ENCODE measurements around the gene ZNF345. TPM values are rescaled to one million over a fixed set of nuclear protein-coding genes. Genes with fewer than 3 reads are reported as not detected.

Gene ZNF345
- total RNA-seq, 1 experiment from 2014 or later: 5.2 TPM

DNA sequence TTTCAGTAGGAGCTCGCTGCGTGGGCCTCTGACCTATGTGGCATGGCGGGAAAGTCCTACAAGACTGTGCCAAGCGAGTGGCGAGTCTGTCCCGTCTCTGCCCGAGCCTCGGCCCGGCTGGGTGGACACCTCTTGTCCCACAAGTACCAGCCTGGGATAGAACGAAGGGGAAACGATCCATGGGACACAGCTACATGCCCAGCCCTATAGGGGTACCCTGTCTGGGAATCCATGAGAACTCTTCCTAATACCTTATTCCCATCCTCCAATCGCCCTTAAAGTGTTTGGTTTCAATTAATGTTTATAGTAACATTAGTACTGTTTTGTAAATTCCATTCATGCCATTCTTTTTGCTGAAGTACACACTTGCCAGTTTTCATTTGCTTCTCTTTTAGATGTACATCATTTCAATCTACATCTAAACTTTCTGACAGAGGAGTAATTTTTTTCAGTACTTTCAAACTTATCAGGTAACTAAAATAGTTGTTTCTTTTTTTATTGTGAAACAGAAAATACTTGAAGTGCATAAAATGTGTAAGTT, 11.8 kb upstream of the ZNF345 start (continued):
- TF ChIP-seq ZNF423 (CRISPR knock-in tag; IDR thresholded peaks at IDR 0.05) (no peak), E2F1 (CRISPR knock-in tag; IDR thresholded peaks at IDR 0.05) (no peak), ZNF416 (CRISPR knock-in tag; IDR thresholded peaks at IDR 0.05) (no peak), NFYB (CRISPR knock-in tag; conservative IDR thresholded peaks at IDR 0.05; ENCODE audit: low read depth) (no peak), FOXK1 (CRISPR knock-in tag; IDR thresholded peaks at IDR 0.05) (no peak)
- TF ChIP-seq, protein P1, sequence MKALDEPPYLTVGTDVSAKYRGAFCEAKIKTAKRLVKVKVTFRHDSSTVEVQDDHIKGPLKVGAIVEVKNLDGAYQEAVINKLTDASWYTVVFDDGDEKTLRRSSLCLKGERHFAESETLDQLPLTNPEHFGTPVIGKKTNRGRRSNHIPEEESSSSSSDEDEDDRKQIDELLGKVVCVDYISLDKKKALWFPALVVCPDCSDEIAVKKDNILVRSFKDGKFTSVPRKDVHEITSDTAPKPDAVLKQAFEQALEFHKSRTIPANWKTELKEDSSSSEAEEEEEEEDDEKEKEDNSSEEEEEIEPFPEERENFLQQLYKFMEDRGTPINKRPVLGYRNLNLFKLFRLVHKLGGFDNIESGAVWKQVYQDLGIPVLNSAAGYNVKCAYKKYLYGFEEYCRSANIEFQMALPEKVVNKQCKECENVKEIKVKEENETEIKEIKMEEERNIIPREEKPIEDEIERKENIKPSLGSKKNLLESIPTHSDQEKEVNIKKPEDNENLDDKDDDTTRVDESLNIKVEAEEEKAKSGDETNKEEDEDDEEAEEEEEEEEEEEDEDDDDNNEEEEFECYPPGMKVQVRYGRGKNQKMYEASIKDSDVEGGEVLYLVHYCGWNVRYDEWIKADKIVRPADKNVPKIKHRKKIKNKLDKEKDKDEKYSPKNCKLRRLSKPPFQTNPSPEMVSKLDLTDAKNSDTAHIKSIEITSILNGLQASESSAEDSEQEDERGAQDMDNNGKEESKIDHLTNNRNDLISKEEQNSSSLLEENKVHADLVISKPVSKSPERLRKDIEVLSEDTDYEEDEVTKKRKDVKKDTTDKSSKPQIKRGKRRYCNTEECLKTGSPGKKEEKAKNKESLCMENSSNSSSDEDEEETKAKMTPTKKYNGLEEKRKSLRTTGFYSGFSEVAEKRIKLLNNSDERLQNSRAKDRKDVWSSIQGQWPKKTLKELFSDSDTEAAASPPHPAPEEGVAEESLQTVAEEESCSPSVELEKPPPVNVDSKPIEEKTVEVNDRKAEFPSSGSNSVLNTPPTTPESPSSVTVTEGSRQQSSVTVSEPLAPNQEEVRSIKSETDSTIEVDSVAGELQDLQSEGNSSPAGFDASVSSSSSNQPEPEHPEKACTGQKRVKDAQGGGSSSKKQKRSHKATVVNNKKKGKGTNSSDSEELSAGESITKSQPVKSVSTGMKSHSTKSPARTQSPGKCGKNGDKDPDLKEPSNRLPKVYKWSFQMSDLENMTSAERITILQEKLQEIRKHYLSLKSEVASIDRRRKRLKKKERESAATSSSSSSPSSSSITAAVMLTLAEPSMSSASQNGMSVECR (CRISPR knock-in tag; IDR thresholded peaks at IDR 0.05; ENCODE audit: borderline replicate concordance): no peak

GRCh38 chr19:36847968-36848367, 2.7 kb upstream of the ZNF345 start:
- peaks cover 15% of the 10 kb centered on the region for H3K36me3 Mint-ChIP-seq
- no peak overlapping the region for H3K27ac Mint-ChIP-seq
- no peaks in the 10 kb centered on the region for H3K27me3 Mint-ChIP-seq (ENCODE audit: low read depth)
- ChIA-PET POLR2A (interaction anchor here (0.6 kb wide), 1 partner anchor 204 kb away, joined by 3 read pairs; no protein-coding TSS in a partner anchor), CTCF (no interaction called here)
- ATAC-seq (no peak), DNase-seq (ENCODE audit: low spot score) (no peak)
- H3K9me3 Mint-ChIP-seq: 0 out of 2 replicates have a peak, but pooled peaks cover 5% of the 10 kb centered on the region
- no peak overlapping the region for H3K4me3 Mint-ChIP-seq
- TF ChIP-seq HMGA2 (CRISPR knock-in tag; IDR thresholded peaks at IDR 0.05): no peak
- TF ChIP-seq TCF7 (CRISPR knock-in tag; IDR thresholded peaks at IDR 0.05; ENCODE audit: low read depth): no peak
- TF ChIP-seq, protein P2, sequence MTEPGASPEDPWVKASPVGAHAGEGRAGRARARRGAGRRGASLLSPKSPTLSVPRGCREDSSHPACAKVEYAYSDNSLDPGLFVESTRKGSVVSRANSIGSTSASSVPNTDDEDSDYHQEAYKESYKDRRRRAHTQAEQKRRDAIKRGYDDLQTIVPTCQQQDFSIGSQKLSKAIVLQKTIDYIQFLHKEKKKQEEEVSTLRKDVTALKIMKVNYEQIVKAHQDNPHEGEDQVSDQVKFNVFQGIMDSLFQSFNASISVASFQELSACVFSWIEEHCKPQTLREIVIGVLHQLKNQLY (CRISPR knock-in tag; IDR thresholded peaks at IDR 0.05): no peak
- no peak for TF ChIP-seq NR1H2 (CRISPR knock-in tag; IDR thresholded peaks at IDR 0.05)
- TF ChIP-seq GABPB1 (CRISPR knock-in tag; IDR thresholded peaks at IDR 0.05): no peak
- TF ChIP-seq MXD4 (CRISPR knock-in tag; IDR thresholded peaks at IDR 0.05; ENCODE audit: borderline replicate concordance): no peak
- no peak for TF ChIP-seq MYBL2 (CRISPR knock-in tag; IDR thresholded peaks at IDR 0.05)
- TF ChIP-seq JAZF1 (CRISPR knock-in tag; IDR thresholded peaks at IDR 0.05): no peak
- no peak for TF ChIP-seq MAX (CRISPR knock-in tag; IDR thresholded peaks at IDR 0.05)
- TF ChIP-seq, protein P3, sequence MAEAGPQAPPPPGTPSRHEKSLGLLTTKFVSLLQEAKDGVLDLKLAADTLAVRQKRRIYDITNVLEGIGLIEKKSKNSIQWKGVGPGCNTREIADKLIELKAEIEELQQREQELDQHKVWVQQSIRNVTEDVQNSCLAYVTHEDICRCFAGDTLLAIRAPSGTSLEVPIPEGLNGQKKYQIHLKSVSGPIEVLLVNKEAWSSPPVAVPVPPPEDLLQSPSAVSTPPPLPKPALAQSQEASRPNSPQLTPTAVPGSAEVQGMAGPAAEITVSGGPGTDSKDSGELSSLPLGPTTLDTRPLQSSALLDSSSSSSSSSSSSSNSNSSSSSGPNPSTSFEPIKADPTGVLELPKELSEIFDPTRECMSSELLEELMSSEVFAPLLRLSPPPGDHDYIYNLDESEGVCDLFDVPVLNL (CRISPR knock-in tag; IDR thresholded peaks at IDR 0.05; ENCODE audit: borderline replicate concordance, low read depth): no peak
- no peak for TF ChIP-seq TEAD4 (CRISPR knock-in tag; IDR thresholded peaks at IDR 0.05)
- no peak for TF ChIP-seq USF1 (CRISPR knock-in tag; IDR thresholded peaks at IDR 0.05)
- TF ChIP-seq GRHL2 (CRISPR knock-in tag; IDR thresholded peaks at IDR 0.05; ENCODE audit: insufficient replicate concordance, severe bottlenecking): no peak
- peaks cover 3% of the 10 kb centered on the region for H3K4me1 Mint-ChIP-seq

Data from WTC11 (cell line).